GM23338 (cell line): ENCODE data around the gene ENTPD1. TPM values are rescaled to one million over a fixed set of nuclear protein-coding genes. Genes with fewer than 3 reads are reported as not detected.

Experiments
- ATAC-seq: fragments of 200-7000 bp; cut with Tn5 transposase; 3 replicates; pipeline ENCODE4 v1.9.1; 2020
- DNase-seq: peaks from one replicate; pipeline ENCODE4 v3.0.0-alpha.2; 2015; ENCODE audit warnings: low spot score
- H2AFZ ChIP-seq: fragments of 200-600 bp; sonication (generic); 2 replicates; pipeline ENCODE4 v1.8.0; 2016; ENCODE audit warnings: antibody characterized with exemption, mild to moderate bottlenecking, moderate library complexity
- H3F3A ChIP-seq: fragments of 200-600 bp; sonication (generic); replicated peaks from 2 replicates; pipeline ENCODE4 v1.8.0; 2017; ENCODE audit warnings: antibody characterized with exemption, mixed run types, low read depth
- H3K27ac ChIP-seq: fragments of 200-600 bp; sonication (generic); 2 replicates; pipeline ENCODE4 v1.6.1; 2016; ENCODE audit warnings: low read depth
- H3K27me3 ChIP-seq: fragments of 200-600 bp; sonication (generic); 2 replicates; pipeline ENCODE4 v1.8.0; 2016; ENCODE audit warnings: mild to moderate bottlenecking, mixed run types, moderate library complexity; ENCODE audit not compliant: insufficient read depth
- H3K36me3 ChIP-seq: fragments of 200-600 bp; sonication (generic); 2 replicates; pipeline ENCODE4 v1.8.0; 2016; ENCODE audit warnings: mild to moderate bottlenecking; ENCODE audit not compliant: insufficient read depth
- H3K4me1 ChIP-seq: fragments of 200-600 bp; sonication (generic); 2 replicates; pipeline ENCODE4 v1.8.0; 2016; ENCODE audit warnings: mild to moderate bottlenecking, moderate library complexity; ENCODE audit not compliant: insufficient read depth
- H3K4me2 ChIP-seq: fragments of 200-600 bp; sonication (generic); 2 replicates; pipeline ENCODE4 v1.7.1; 2017; ENCODE audit warnings: mixed run types
- H3K4me3 ChIP-seq: fragments of 200-600 bp; sonication (generic); 2 replicates; pipeline ENCODE4 v1.6.1; 2016; ENCODE audit warnings: mixed run types
- H3K79me2 ChIP-seq: fragments of 200-600 bp; sonication (generic); replicated peaks from 2 replicates; pipeline ENCODE4 v1.8.0; 2017; ENCODE audit warnings: mild to moderate bottlenecking; ENCODE audit not compliant: insufficient read depth
- H3K9me2 ChIP-seq: fragments of 200-600 bp; sonication (generic); 2 replicates; pipeline ENCODE4 v1.8.0; 2017; ENCODE audit not compliant: insufficient read depth
- H4K20me1 ChIP-seq: fragments of 200-600 bp; sonication (generic); replicated peaks from 2 replicates; pipeline ENCODE4 v1.8.0; 2017; ENCODE audit warnings: mild to moderate bottlenecking; ENCODE audit not compliant: insufficient read depth
- H3K27ac Mint-ChIP-seq: 2 replicates; pipeline ENCODE4 v1.8.0; 2020; ENCODE audit warnings: inconsistent platforms, mild to moderate bottlenecking, moderate library complexity, mixed read lengths
- H3K27me3 Mint-ChIP-seq: 3 replicates; pipeline ENCODE4 v1.8.0; 2022; ENCODE audit warnings: low read depth, mild to moderate bottlenecking, moderate library complexity, mixed read lengths, inconsistent platforms; ENCODE audit not compliant: insufficient read depth, poor library complexity
- H3K36me3 Mint-ChIP-seq: 3 replicates; pipeline ENCODE4 v1.8.0; 2021; ENCODE audit warnings: low read depth, mild to moderate bottlenecking, inconsistent platforms, moderate library complexity, mixed read lengths
- H3K4me1 Mint-ChIP-seq: 3 replicates; pipeline ENCODE4 v1.8.0; 2020; ENCODE audit warnings: mild to moderate bottlenecking, inconsistent platforms, mixed read lengths
- H3K4me3 Mint-ChIP-seq: 3 replicates; pipeline ENCODE4 v1.8.0; 2021; ENCODE audit warnings: moderate library complexity, mild to moderate bottlenecking, inconsistent platforms, mixed read lengths
- H3K9me3 Mint-ChIP-seq: 3 replicates; pipeline ENCODE4 v1.8.0; 2020; ENCODE audit warnings: moderate library complexity, mild to moderate bottlenecking, inconsistent platforms, mixed read lengths
- CREB1 ChIP-seq: fragments of 250-450 bp; sonication (Bioruptor Pico); IDR thresholded peaks from 2 replicates; pipeline ENCODE4 v1.5.0; 2020; ENCODE audit warnings: low read depth, mild to moderate bottlenecking, moderate library complexity
- EZH2 ChIP-seq: fragments of 200-600 bp; sonication (generic); IDR thresholded peaks from one replicate; pipeline ENCODE4 v1.8.0; 2017; ENCODE audit warnings: antibody characterized with exemption, mild to moderate bottlenecking, low read depth; ENCODE audit not compliant: unreplicated experiment
- EZH2phosphoT487 ChIP-seq: fragments of 200-600 bp; sonication (generic); IDR thresholded peaks from one replicate; pipeline ENCODE4 v1.8.1; 2018; ENCODE audit warnings: antibody characterized with exemption; ENCODE audit not compliant: unreplicated experiment
- JUNB ChIP-seq: IDR thresholded peaks from one replicate; pipeline ENCODE4 v1.6.1; 2016; ENCODE audit warnings: antibody characterized with exemption; ENCODE audit not compliant: unreplicated experiment
- NANOG ChIP-seq: IDR thresholded peaks from 2 replicates; pipeline ENCODE4 v1.6.1; 2016; ENCODE audit warnings: antibody characterized with exemption, borderline replicate concordance
- POLR2AphosphoS5 ChIP-seq: IDR thresholded peaks from 2 replicates; pipeline ENCODE4 v1.6.1; 2016; ENCODE audit warnings: antibody characterized with exemption, low read depth
- STAT1 ChIP-seq: IDR thresholded peaks from one replicate; pipeline ENCODE4 v1.6.1; 2016; ENCODE audit warnings: antibody characterized with exemption; ENCODE audit not compliant: unreplicated experiment
- ZNF114 ChIP-seq: fragments of 250-450 bp; sonication (Bioruptor Pico); IDR thresholded peaks from 2 replicates; pipeline ENCODE4 v1.5.0; 2020; ENCODE audit warnings: mild to moderate bottlenecking, moderate library complexity
- ZNF331 ChIP-seq: fragments of 250-450 bp; sonication (Bioruptor Pico); IDR thresholded peaks from 2 replicates; pipeline ENCODE4 v1.5.0; 2020; ENCODE audit warnings: low read depth, mild to moderate bottlenecking, moderate library complexity
- polyA plus RNA-seq: library from polyadenylated mRNA; unstranded; fragments of >200 nt; fragmentation: Nextera tagmentation; extraction: Ambion mirVana; gene quantifications from 2 replicates; pipeline ENCODE4 v1.2.1, GENCODE V29; 2016
- total RNA-seq: library from RNA; depleted of rRNA; stranded (reverse); fragments of >200 nt; shearing (Covaris generic); gene quantifications from 2 replicates; pipeline ENCODE4 v1.2.3, GENCODE V29; 2014
- TF ChIP-seq, protein P1 (sequence below): IDR thresholded peaks from one replicate; pipeline ENCODE4 v1.6.1; 2018; ENCODE audit warnings: antibody characterized with exemption; ENCODE audit not compliant: unreplicated experiment
- TF ChIP-seq, protein P2 (sequence below): fragments of 250-450 bp; sonication (Bioruptor Pico); IDR thresholded peaks from 2 replicates; pipeline ENCODE4 v1.5.0; 2020; ENCODE audit warnings: mild to moderate bottlenecking, moderate library complexity
- TF ChIP-seq, protein P3 (sequence below), 2 experiments: fragments of 200-600 bp in 1 of 2; sonication (generic) in 1 of 2; conservative IDR thresholded peaks; 2 replicates each; pipeline versions ENCODE4 v1.5.1 to v1.6.1; 2016 to 2017; ENCODE audit warnings: antibody characterized with exemption in 2 of 2, low read depth in 2 of 2, mild to moderate bottlenecking in 2 of 2, moderate library complexity in 1 of 2
- TF ChIP-seq, protein P4 (sequence below): IDR thresholded peaks from 2 replicates; pipeline ENCODE4 v1.6.1; 2016; ENCODE audit warnings: antibody characterized with exemption

Gene ENTPD1
- total and polyA plus RNA-seq, 2 experiments from 2014 or later, result 2.3 to 3.6 TPM

DNA sequence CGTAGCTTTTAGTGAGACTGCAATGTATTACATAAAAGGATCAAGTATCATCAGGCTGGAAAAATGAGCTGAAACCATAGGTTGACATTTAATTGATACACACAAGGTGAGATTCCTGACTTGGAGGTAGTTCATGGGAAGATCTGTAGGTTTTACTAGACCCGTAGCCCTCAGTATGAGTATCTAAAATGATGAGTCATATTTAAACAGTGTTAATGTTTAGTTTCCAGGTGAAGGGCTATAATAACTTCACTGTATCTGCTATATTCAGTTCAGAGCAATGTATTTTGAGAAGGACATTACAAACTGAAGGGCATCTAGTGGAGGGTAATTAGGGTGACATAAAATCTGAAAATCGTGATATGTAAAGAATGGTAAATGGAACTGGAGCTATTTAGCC is 35.0 kb downstream of the ENTPD1 start:
- Mint-ChIP-seq H3K27ac (no peak overlapping the region), H3K36me3 (no peaks in the 10 kb centered on the region), H3K4me1 (no peaks in the 10 kb centered on the region; the same call in 2 of the 3 replicates), H3K4me3 (no peak overlapping the region), H3K27me3 (no peaks in the 10 kb centered on the region), H3K9me3 (no peaks in the 10 kb centered on the region)
- H3K4me2 ChIP-seq, result no peak overlapping the region
- H3K4me3 ChIP-seq, result no peak overlapping the region
- no peaks in the 10 kb centered on the region for H3K79me2 ChIP-seq
- no peaks in the 10 kb centered on the region; the same call in 1 of the 2 replicates for H3K4me1 ChIP-seq
- DNase-seq (no peak), ATAC-seq (no peak)
- no peak overlapping the region for H2AFZ ChIP-seq
- no peaks in the 10 kb centered on the region for H3K36me3 ChIP-seq
- peaks cover 7% of the 10 kb centered on the region; the same call in 1 of the 2 replicates for H3K9me2 ChIP-seq
- H4K20me1 ChIP-seq, result no peaks in the 10 kb centered on the region
- no peaks in the 10 kb centered on the region for H3F3A ChIP-seq
- H3K27me3 ChIP-seq, result no peaks in the 10 kb centered on the region
- TF ChIP-seq NANOG (no peak), EZH2 (no peak), ZNF114 (no peak), POLR2AphosphoS5 (no peak), CREB1 (CRISPR knock-in tag) (no peak), JUNB (no peak), EZH2phosphoT487 (no peak), ZNF331 (no peak), STAT1 (no peak)
- TF ChIP-seq, protein P1, sequence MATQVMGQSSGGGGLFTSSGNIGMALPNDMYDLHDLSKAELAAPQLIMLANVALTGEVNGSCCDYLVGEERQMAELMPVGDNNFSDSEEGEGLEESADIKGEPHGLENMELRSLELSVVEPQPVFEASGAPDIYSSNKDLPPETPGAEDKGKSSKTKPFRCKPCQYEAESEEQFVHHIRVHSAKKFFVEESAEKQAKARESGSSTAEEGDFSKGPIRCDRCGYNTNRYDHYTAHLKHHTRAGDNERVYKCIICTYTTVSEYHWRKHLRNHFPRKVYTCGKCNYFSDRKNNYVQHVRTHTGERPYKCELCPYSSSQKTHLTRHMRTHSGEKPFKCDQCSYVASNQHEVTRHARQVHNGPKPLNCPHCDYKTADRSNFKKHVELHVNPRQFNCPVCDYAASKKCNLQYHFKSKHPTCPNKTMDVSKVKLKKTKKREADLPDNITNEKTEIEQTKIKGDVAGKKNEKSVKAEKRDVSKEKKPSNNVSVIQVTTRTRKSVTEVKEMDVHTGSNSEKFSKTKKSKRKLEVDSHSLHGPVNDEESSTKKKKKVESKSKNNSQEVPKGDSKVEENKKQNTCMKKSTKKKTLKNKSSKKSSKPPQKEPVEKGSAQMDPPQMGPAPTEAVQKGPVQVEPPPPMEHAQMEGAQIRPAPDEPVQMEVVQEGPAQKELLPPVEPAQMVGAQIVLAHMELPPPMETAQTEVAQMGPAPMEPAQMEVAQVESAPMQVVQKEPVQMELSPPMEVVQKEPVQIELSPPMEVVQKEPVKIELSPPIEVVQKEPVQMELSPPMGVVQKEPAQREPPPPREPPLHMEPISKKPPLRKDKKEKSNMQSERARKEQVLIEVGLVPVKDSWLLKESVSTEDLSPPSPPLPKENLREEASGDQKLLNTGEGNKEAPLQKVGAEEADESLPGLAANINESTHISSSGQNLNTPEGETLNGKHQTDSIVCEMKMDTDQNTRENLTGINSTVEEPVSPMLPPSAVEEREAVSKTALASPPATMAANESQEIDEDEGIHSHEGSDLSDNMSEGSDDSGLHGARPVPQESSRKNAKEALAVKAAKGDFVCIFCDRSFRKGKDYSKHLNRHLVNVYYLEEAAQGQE, result no peak
- TF ChIP-seq, protein P2, sequence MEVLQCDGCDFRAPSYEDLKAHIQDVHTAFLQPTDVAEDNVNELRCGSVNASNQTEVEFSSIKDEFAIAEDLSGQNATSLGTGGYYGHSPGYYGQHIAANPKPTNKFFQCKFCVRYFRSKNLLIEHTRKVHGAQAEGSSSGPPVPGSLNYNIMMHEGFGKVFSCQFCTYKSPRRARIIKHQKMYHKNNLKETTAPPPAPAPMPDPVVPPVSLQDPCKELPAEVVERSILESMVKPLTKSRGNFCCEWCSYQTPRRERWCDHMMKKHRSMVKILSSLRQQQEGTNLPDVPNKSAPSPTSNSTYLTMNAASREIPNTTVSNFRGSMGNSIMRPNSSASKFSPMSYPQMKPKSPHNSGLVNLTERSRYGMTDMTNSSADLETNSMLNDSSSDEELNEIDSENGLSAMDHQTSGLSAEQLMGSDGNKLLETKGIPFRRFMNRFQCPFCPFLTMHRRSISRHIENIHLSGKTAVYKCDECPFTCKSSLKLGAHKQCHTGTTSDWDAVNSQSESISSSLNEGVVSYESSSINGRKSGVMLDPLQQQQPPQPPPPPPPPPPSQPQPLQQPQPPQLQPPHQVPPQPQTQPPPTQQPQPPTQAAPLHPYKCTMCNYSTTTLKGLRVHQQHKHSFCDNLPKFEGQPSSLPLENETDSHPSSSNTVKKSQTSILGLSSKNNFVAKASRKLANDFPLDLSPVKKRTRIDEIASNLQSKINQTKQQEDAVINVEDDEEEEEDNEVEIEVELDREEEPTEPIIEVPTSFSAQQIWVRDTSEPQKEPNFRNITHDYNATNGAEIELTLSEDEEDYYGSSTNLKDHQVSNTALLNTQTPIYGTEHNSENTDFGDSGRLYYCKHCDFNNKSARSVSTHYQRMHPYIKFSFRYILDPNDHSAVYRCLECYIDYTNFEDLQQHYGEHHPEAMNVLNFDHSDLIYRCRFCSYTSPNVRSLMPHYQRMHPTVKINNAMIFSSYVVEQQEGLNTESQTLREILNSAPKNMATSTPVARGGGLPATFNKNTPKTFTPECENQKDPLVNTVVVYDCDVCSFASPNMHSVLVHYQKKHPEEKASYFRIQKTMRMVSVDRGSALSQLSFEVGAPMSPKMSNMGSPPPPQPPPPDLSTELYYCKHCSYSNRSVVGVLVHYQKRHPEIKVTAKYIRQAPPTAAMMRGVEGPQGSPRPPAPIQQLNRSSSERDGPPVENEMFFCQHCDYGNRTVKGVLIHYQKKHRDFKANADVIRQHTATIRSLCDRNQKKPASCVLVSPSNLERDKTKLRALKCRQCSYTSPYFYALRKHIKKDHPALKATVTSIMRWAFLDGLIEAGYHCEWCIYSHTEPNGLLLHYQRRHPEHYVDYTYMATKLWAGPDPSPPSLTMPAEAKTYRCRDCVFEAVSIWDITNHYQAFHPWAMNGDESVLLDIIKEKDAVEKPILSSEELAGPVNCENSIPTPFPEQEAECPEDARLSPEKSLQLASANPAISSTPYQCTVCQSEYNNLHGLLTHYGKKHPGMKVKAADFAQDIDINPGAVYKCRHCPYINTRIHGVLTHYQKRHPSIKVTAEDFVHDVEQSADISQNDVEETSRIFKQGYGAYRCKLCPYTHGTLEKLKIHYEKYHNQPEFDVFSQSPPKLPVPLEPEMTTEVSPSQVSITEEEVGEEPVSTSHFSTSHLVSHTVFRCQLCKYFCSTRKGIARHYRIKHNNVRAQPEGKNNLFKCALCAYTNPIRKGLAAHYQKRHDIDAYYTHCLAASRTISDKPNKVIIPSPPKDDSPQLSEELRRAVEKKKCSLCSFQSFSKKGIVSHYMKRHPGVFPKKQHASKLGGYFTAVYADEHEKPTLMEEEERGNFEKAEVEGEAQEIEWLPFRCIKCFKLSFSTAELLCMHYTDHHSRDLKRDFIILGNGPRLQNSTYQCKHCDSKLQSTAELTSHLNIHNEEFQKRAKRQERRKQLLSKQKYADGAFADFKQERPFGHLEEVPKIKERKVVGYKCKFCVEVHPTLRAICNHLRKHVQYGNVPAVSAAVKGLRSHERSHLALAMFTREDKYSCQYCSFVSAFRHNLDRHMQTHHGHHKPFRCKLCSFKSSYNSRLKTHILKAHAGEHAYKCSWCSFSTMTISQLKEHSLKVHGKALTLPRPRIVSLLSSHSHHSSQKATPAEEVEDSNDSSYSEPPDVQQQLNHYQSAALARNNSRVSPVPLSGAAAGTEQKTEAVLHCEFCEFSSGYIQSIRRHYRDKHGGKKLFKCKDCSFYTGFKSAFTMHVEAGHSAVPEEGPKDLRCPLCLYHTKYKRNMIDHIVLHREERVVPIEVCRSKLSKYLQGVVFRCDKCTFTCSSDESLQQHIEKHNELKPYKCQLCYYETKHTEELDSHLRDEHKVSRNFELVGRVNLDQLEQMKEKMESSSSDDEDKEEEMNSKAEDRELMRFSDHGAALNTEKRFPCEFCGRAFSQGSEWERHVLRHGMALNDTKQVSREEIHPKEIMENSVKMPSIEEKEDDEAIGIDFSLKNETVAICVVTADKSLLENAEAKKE (CRISPR knock-in tag), result no peak
- TF ChIP-seq, protein P3, sequence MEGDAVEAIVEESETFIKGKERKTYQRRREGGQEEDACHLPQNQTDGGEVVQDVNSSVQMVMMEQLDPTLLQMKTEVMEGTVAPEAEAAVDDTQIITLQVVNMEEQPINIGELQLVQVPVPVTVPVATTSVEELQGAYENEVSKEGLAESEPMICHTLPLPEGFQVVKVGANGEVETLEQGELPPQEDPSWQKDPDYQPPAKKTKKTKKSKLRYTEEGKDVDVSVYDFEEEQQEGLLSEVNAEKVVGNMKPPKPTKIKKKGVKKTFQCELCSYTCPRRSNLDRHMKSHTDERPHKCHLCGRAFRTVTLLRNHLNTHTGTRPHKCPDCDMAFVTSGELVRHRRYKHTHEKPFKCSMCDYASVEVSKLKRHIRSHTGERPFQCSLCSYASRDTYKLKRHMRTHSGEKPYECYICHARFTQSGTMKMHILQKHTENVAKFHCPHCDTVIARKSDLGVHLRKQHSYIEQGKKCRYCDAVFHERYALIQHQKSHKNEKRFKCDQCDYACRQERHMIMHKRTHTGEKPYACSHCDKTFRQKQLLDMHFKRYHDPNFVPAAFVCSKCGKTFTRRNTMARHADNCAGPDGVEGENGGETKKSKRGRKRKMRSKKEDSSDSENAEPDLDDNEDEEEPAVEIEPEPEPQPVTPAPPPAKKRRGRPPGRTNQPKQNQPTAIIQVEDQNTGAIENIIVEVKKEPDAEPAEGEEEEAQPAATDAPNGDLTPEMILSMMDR (conservative IDR thresholded peaks at IDR 0.05; ENCODE audit: low read depth in 2 of 2), result no peak
- TF ChIP-seq, protein P4, sequence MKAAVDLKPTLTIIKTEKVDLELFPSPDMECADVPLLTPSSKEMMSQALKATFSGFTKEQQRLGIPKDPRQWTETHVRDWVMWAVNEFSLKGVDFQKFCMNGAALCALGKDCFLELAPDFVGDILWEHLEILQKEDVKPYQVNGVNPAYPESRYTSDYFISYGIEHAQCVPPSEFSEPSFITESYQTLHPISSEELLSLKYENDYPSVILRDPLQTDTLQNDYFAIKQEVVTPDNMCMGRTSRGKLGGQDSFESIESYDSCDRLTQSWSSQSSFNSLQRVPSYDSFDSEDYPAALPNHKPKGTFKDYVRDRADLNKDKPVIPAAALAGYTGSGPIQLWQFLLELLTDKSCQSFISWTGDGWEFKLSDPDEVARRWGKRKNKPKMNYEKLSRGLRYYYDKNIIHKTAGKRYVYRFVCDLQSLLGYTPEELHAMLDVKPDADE, result no peak
- no peak overlapping the region for H3K27ac ChIP-seq
